ENCODE data around the gene FTL.

- no peak for TF ChIP-seq CTCF (IDR thresholded peaks at IDR 0.05)
- no peak for TF ChIP-seq POLR2A (IDR thresholded peaks at IDR 0.05)
- no peak for TF ChIP-seq POLR2AphosphoS5 (IDR thresholded peaks at IDR 0.05; ENCODE audit: insufficient read depth in 1 of 2, low read depth in 1 of 2)
These were observed 46.3 kb upstream of the FTL start for GRCh38 chr19:48918801-48919247.

Measured in vagina (tissue), 2 donors.